ENCODE measurements around the gene PPP6R1. TPM values are rescaled to one million over a fixed set of nuclear protein-coding genes. Genes with fewer than 3 reads are reported as not detected.
"Not testable (repeated sequence)": the region's sequence is repeated elsewhere in the genome, so short reads cannot be mapped to it uniquely, and the experiment has no call there.

The PPP6R1 gene
- total RNA-seq, 2 donors from 2014 or later = 74.8 to 79.9 TPM

DNA sequence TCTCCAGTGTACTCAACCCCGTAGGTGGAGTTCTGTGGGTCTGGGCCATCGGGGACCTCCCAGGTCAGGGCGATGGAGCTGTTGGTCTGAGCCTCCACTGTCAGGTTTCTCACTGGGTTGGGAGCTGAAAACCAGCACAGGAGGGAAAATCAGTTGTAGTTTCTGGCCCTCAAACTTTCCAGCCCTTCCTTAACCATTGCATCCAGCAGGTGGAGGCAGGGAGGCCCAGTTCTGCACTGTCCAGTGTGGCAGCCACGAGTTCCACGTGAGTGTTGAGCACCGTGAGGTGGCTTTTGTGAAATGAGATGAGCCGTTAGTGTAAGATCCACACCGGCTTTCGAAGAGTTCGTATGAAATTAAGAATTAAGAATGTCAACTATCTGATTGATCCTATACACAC lies 56.6 kb downstream of the PPP6R1 start:
- H3K4me3 ChIP-seq (ENCODE audit: low read length); H3K4me1 Mint-ChIP-seq; H3K4me3 Mint-ChIP-seq; DNase-seq; H3K36me3 ChIP-seq (ENCODE audit: control insufficient read depth, insufficient read depth, low read length); H3K27me3 ChIP-seq (ENCODE audit: control insufficient read depth, insufficient read depth, low read length, poor library complexity, severe bottlenecking); H3K9me3 Mint-ChIP-seq; H3K9me3 ChIP-seq (ENCODE audit: control insufficient read depth, low read length); H3K36me3 Mint-ChIP-seq (ENCODE audit: low read depth); H3K9ac ChIP-seq (ENCODE audit: extremely low read depth, low read length, poor library complexity, severe bottlenecking); H3K27ac Mint-ChIP-seq; H3K4me1 ChIP-seq (ENCODE audit: control insufficient read depth, insufficient read depth, low read length); H3K27ac ChIP-seq (ENCODE audit: low read depth, low read length): not testable (repeated sequence)
- H3K27me3 Mint-ChIP-seq (ENCODE audit: insufficient read depth) = peaks cover 44% of the 10 kb centered on the region
- TF ChIP-seq, protein P1, sequence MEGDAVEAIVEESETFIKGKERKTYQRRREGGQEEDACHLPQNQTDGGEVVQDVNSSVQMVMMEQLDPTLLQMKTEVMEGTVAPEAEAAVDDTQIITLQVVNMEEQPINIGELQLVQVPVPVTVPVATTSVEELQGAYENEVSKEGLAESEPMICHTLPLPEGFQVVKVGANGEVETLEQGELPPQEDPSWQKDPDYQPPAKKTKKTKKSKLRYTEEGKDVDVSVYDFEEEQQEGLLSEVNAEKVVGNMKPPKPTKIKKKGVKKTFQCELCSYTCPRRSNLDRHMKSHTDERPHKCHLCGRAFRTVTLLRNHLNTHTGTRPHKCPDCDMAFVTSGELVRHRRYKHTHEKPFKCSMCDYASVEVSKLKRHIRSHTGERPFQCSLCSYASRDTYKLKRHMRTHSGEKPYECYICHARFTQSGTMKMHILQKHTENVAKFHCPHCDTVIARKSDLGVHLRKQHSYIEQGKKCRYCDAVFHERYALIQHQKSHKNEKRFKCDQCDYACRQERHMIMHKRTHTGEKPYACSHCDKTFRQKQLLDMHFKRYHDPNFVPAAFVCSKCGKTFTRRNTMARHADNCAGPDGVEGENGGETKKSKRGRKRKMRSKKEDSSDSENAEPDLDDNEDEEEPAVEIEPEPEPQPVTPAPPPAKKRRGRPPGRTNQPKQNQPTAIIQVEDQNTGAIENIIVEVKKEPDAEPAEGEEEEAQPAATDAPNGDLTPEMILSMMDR (conservative IDR thresholded peaks at IDR 0.05) = peak; percentile 45
- 84 to 100% methylated on average over 1 to 10 of the region's 10 CpGs for WGBS, 2 experiments (ENCODE audit: insufficient coverage in 1 of 2, insufficient read length in 1 of 2)

DNA sequence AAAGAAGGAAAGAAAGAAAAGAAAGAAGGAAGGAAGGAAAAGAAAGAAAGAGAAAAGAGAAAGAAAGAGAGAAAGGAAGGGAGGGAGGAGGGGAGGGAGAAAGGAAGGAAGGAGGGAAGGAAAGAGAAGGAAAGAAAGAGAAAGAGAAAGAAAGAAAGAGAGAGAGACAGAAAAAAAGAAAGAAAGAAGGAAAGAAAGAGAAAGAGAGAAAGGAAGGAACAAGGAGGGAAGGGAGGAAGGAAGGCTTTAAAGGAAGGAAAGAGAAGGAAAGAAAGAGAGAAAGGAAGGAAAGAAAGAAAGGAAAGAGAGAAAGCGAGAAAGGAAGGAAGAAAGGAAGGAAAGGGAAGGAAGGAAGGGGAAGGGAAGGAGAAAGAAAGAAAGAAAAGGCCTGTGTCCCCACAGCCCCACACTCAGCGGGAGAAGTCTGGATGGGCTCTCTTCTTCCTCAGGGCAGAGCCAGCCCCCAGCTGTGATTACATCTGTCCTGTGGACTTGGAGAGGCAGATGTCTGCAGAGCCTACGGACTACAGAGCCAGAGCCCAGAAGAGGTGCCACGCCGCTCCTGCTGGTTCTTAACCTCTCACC lies 59.1 kb downstream of the PPP6R1 start:
- Histone ChIP-seq H3K36me3 (ENCODE audit: control insufficient read depth, insufficient read depth, low read length) (no peaks in the 10 kb centered on the region), H3K9ac (ENCODE audit: extremely low read depth, low read length, poor library complexity, severe bottlenecking) (no peak overlapping the region), H3K9me3 (ENCODE audit: control insufficient read depth, low read length) (no peaks in the 10 kb centered on the region), H3K4me3 (ENCODE audit: low read length) (no peak overlapping the region), H3K27me3 (ENCODE audit: control insufficient read depth, insufficient read depth, low read length, poor library complexity, severe bottlenecking) (no peaks in the 10 kb centered on the region), H3K27ac (ENCODE audit: low read depth, low read length) (no peak overlapping the region), H3K4me1 (ENCODE audit: control insufficient read depth, insufficient read depth, low read length) (no peaks in the 10 kb centered on the region)
- TF ChIP-seq, protein P1 (conservative IDR thresholded peaks at IDR 0.05) = no peak
- no peaks in the 10 kb centered on the region for H3K36me3 Mint-ChIP-seq (ENCODE audit: low read depth)
- WGBS, 2 experiments (ENCODE audit: insufficient coverage in 1 of 2, insufficient read length in 1 of 2) = 73 to 85% methylated on average over 5 of the region's 5 CpGs
- H3K9me3 Mint-ChIP-seq = no peaks in the 10 kb centered on the region
- H3K27me3 Mint-ChIP-seq (ENCODE audit: insufficient read depth) = peaks cover 30% of the 10 kb centered on the region
- no peaks in the 10 kb centered on the region for H3K4me1 Mint-ChIP-seq
- no peak for DNase-seq
- H3K27ac Mint-ChIP-seq = no peak overlapping the region
- H3K4me3 Mint-ChIP-seq = no peak overlapping the region

DNA sequence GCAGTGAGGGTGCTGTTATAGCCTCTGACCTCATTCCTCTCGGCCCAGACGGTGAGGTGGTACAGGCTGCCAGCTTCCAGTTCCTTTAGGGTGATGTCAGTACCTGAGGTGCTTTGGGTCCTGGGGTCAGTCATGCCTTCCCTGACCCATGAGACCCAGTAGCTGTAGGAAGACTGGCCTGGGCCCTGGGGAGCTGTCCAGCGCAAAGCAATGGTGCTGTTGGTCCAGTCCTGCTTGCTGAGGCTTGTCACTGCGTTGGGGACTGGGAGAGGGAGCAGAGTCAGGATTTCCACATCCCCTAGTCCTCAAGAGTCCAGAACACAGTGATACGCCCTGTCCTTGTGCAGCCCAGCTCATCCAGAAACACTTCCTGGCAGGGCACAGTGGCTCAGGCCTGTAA lies 60.2 kb downstream of the PPP6R1 start:
- Histone ChIP-seq H3K9me3 (ENCODE audit: control insufficient read depth, low read length) (no peaks in the 10 kb centered on the region), H3K27me3 (ENCODE audit: control insufficient read depth, insufficient read depth, low read length, poor library complexity, severe bottlenecking) (no peaks in the 10 kb centered on the region), H3K4me1 (ENCODE audit: control insufficient read depth, insufficient read depth, low read length) (no peaks in the 10 kb centered on the region), H3K4me3 (ENCODE audit: low read length) (no peak overlapping the region), H3K27ac (ENCODE audit: low read depth, low read length) (no peak overlapping the region), H3K36me3 (ENCODE audit: control insufficient read depth, insufficient read depth, low read length) (no peaks in the 10 kb centered on the region), H3K9ac (ENCODE audit: extremely low read depth, low read length, poor library complexity, severe bottlenecking) (no peak overlapping the region)
- Mint-ChIP-seq H3K4me1 (no peaks in the 10 kb centered on the region), H3K4me3 (no peak overlapping the region), H3K36me3 (ENCODE audit: low read depth) (no peaks in the 10 kb centered on the region), H3K9me3 (no peaks in the 10 kb centered on the region), H3K27ac (no peak overlapping the region), H3K27me3 (ENCODE audit: insufficient read depth) (peaks cover 30% of the 10 kb centered on the region)
- TF ChIP-seq, protein P1 (conservative IDR thresholded peaks at IDR 0.05) = no peak
- DNase-seq = peak; percentile 68
- 71 to 88% methylated on average over 4 to 5 of the region's 5 CpGs for WGBS, 2 experiments (ENCODE audit: insufficient coverage in 1 of 2, insufficient read length in 1 of 2)
